HT-29 (cell line): ENCODE measurements around the gene MLLT10. TPM values are rescaled to one million over a fixed set of nuclear protein-coding genes. Genes with fewer than 3 reads are reported as not detected.

Source experiments
- DNase-seq: peaks from one replicate; pipeline ENCODE4 v3.0.0-alpha.2; 2015; ENCODE audit warnings: low spot score
- total RNA-seq: library from RNA; depleted of rRNA; stranded (reverse); fragments of >200 nt; shearing (Covaris generic); gene quantifications from 2 replicates; pipeline ENCODE4 v1.2.3, GENCODE V29; 2014; rRNA removed

The MLLT10 gene
- total RNA-seq: 31.7 and 47.6 TPM in 2 replicates

DNA sequence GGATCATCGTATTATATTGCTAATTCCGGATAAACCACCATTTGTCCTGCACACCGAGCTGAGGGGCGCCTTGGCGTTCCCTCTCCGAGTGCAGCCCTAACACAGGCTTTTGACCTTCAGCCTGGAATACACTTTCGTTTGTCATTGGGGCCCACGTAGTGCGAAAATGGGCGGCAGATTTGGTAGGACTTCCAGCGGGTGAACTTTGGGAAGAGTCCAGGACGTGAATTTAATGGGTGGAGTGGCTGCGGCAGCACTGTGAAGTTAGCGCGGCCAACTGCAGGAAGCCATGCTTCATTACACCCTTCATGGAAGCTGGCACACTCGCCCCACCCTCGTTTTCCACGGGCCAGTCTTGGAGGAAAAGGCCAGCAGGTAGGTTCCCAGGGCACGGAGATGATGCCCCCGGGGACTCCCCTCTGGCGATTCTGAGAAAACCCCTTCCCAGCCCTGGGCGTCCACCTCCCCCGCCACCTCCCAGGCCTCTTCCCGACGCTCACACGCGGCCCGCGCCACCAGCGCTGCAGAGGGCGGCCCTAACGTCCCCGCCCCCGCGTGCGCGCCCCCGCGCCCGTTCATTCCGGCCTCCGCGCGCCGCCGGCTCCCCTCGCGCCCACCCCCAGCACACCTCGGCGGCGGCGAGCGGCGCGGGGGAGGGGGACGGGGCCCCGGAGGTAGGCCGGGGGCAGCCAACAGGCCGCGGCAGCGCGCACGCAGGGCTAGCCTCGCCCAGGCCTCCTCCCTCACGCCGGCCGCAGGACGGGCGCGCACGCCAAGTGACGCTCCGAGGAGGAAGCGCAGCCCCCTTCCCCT, at the start of gene MLLT10:
TSS of gene MLLT10 (plus strand) at position 766 of the 813 bp plus-strand sequence. CDS start 413 bp downstream, outside the sequence.
- DNase-seq: peak; percentile 92

DNA sequence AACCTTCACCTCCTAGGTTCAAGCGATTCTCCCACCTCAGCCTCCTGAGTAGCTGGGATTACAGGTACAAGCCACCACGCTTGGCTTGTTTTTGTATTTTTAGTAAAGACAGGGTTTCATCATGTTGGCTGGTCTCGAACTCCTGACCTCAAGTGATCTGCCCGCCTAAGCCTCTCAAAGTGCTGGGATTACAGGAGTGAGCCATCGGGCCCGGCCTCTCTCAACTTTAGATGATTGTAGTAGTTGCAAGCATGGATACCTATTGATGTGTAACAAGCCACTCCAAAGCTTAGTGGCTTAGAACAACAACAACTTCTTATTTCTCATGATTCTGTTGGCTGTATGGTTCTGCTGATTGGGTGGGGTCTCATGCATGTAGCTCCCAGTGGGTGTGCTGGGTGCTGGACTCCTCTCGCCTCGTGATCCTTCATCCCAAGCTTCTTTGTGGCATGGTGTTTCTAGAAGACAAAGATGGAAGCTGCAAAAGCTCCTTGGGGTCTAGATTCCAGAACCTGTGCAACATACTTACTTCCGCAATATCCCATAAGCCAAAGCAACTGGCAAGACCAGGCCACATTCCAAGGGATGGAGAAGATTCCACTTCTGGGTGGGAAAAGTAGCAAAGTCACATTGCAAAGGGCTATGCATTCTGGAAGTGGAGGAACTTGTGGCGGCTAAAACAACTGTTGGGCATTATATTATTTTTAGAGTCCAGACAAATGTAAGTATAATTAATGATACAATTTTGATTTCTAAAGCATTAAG, 46.4 kb upstream of the MLLT10 start:
- DNase-seq: no peak

DNA sequence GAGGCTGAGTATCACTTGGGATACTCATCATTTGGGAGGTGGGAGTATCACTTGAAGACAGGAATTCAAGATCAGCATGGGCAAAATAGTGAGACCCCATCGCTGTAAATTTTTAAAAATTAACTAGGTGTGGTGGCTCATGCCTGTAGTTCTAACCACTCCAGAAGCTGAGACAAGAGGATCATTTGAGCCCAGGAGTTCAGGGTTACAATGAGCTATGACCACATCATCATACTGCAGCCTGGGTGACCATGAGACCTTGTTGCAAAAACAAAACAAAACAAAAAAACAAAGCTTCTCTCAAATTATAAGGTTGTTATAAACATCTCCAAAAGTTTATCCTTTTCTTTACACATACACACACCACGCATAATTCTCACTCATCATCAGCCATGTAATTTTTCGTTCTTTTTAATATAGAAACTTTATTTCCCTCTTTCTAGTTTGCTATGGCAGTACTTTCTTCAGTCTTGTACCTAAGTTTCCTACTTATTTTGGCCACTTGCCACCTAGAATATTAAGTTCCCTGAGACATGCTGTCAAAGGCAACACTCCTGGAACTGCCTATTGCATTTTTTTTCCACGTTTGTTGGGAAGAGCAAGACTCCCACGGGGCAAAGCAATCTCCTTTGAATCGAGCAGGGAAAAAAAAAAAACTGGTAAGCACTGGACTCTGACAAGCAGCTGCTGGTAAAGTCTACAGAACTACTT, 45.6 kb upstream of the MLLT10 start:
- no peak for DNase-seq

DNA sequence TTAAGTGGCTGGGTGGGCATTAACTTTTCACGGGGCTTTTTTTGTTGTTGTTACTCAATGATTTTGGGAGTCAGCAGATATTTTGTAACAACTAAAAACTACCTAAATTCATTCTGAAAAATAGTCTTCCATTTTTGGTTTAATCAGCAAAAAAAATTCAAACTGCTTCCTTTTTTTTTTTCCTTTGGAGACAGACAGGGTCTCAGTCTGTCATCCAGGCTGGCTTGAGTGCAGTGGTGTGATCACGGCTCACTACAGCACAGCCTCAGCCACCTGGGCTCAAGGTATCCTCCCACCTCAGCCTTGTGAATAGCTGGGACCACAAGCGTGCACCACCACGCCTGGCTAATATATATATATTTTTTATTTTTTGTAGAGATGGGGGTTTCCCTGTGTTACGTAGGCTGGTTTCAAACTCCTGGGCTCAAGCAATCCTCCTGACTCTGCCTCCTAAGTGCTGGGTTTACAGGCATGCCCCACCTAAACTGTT, 45.0 kb upstream of the MLLT10 start:
- no peak for DNase-seq

DNA sequence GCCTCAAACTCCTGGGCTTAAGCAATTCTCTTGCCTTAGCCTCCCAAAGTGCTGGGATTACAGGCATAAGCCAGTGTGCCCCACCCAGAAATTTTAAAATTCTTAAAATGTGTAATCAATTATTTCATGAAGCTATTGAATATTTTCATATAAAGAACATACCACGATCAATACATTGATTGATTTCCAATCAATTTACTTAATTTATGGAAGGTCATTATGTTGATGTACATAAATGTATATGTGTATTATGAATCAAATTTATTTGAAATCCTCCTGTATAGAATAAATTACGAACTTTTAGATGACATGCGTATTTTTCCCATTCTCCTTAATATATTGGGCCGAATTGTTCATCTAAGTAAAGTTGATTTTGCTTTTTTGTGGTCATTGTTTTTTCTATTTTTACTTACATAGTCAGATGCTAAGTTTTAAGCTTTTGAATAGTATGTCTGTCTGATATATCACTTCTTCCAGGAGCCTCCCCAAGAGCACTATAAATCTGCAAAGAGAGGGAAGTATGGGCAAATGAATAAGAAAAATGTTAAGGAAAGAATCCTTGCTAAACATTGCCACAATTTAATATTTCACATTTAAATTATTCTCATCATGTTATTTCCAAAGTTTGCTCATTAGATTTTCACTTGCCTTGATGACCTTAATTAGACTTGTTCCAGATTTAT, 43.9 kb upstream of the MLLT10 start:
- no peak for DNase-seq

DNA sequence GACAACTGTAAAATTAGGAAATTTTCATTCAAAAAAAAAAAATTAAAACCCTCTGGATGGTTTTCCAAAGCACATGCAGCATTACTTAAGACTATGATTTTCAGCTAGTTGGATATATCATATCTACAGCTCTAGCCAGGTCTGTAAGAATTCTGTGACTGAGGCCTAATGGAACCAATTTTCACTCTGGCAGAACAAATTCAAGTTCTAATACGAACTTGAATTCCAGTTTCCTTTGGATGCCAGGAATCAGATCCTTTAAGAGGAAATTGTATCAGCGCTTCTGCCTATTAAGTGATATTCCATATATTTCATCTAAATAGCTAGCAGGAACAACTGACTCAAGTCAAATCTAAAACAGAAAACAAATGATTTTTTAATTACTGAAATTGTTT, 43.3 kb upstream of the MLLT10 start:
- DNase-seq: no peak

DNA sequence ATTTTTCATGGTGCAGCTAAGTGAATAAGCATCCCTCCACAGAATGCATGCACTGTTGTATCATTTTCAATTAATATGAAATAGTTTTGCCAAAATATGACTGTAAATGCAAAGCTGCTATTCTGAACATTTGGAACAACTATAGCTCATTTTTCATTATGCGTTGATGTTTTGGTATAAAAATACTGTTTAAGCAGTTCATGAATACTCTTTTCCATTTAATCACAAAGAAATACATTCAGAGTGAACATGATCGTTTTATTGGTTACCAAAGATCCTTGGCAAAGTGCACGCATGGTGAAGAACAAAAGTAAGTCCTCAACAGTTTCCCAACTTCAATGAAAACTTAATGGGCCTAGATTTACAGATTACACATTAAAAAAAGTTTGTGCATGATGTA, 41.6 kb upstream of the MLLT10 start:
- no peak for DNase-seq

DNA sequence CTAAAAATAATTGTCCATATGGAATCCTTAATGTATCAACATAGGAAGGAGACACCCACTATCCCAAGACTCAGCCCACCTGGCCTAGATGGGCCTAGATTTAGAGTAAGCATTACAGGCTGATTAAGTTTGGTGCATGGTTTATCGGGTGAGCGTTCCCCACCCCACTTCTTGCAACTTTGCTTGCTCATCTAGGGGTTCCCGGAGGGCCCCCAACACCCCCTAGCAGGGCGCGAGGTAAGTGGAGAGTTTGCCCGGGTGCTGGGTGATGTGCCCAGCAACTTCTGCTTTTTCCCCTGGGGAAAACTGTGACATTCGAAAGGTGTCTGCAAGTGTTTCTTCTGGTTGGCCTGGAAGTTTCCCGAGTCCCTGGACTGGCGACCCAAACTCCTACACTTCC, 40.2 kb upstream of the MLLT10 start:
- DNase-seq: no peak

DNA sequence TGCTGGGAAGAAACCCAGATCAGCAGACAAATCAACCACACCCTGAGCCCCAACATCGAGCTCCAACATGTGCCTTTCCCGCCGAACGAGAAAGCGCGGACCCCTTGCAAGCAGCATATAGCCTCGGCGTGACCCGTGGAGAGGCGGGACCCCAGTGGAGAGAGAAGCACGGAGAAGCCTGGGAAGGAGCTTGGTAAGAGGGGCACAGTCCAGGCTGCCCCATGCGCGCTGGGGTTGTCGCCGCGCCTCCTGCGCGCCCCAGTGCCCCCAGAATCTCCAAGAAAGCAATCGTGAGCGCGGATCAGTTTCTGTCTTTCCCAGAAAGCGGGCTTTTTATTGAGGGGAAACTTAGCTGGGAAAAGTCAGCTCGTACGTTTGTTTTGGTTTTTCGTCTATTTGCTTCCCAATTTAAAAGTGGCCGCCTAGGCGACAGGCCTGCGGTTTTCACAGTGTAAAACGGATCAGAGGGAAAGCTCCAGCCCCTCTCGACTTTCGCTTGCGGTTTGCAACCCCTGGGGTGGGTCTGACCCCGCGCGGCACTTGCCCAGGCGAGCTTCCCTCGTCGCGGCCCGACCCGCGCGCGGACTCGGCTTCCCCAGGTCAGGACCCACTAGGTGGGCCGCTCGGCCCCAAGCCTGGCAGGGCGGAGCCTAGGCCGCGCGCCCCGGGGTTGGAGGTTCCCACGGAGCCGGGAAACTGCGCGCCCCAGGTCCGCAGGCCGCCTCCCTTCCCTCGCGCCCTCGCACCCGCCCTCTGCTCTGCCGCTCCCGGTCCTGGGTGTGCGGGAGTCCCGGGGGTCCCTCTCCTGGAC, 39.6 kb upstream of the MLLT10 start:
- no peak for DNase-seq

DNA sequence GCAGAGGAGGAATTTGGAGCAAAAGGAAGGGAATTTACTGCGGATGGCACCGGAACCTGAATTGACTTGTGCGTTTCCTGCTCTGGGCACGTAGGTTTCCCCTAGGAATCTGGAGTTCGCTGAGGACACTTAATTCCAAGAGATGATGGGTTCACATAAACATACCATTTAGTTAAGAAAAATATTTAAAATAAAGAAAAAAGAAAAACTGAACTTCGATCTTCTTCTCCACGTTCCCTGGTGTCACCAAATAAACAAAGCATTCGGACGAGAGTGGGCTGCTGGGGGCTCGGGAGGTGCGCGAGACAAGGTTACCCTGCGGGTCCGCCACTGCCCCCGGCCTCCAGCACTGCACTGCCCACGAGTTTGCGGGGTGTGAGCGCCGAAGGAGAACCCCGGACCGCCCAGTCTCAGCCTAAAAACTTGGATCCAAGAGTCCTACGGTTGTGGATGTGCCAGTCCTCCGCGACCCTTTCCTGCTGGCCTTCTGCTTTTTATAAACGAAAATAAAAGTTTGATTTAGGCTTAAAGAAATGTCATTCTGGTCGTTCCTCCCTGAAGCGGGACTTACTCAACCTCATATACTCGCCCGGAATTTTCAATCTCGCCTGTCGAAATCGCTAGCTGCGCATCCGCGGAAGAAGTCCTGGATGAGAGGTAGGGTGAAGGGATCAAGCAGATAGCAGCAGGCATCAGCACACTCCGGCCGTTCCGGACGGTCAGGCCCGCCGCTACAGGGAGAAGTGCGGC, 38.9 kb upstream of the MLLT10 start:
- DNase-seq: no peak

DNA sequence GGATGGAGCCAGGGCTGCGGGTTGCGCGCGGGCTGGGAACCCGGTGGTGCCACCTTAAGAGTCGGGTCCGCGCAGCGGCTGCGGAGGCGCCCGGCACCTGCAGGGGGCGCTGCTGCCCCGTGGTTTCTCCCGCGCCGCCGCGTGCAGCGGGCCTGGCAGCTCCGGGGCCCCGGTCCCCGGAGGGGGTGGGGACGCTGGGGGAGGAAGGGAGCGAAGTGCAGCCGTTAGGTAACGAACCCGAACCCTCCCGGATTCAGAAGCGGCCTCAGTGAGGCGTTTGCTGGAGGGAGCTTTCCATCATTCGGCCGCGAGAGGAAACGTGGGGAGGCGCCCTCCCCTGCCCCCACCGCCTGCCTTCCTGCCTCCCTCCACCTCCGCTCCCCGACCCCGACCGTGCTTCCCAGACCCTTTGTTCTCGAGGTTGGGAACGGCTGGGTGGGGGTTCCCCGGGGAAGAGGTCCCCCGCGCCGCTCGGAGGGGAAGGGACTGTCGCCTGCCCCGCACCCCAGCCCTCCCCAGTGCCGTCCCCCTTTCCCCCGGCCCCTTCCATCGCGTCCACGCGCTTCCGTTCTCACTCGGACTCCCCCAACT, 38.2 kb upstream of the MLLT10 start:
- DNase-seq: peak; percentile 90

DNA sequence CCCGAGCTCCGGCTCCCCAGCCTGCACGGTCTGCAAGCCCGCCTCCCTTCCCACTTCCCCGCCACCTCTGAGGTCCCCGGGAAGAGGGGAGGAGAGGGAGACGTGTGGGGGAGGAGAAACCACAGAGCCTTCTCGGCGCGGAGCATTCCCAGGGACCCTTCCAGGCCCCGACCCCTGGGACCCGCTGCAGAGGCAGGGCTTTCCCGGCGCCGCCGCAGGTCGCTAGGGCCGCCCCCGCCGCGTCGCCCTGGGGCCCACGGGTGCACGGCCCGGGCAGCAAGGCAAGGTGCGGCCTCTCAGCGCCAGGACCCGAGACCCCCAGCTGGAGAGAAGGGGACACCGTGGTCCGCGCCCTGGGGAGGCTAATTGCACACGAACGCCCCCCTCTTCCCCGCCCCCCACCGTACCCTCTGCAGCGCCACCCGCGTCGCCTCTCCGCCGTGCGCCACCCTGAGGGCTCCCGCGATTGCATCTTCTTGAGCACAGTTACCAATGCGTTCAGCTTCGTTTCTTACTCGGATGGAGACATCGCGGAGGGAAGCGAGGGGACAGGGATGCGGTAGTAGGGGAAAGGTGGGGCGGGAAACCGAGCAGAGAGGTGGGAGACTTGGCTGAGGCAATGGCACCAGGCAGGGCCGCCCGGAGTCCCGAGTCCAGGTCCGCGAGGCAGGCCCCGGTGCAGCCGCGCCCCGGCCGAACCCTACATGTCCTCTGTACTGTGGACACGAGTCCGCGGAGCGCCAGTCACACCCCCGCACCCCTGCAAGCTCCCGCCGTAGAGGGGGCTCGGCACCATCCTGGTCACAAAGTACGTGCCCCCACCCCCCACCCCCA, 37.5 kb upstream of the MLLT10 start:
- DNase-seq: peak; percentile 47

DNA sequence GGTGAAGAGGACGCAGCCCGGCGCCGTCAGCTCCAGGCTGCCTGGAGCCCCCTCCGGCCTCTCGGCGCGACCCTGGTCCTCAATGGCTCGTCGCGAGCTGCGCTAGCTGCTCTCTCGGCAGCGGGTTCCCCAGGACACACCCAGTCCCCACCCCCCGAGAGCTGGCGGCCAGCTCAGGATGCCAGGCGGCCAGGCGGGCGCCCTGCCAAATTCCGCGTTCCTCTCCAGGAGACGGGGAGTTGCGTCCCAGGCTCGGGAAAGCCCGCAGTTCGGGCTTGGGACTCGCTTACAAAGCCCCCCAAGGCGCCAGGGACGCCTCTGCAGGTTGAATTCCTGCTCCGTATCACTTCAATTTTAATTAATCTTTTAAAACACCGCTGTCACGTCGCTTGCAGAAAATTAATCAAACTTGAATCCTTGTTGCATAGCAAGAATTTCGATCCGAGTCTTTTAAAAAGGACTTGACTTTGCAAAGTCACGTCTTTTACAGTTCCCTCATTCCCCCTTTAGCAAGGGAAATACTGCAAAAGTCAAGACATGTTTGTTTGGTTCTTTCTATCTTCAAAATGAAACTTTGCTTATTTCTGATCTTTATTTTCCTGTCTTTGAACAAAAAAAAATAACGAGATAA, 36.7 kb upstream of the MLLT10 start:
- peak; percentile 90 for DNase-seq

DNA sequence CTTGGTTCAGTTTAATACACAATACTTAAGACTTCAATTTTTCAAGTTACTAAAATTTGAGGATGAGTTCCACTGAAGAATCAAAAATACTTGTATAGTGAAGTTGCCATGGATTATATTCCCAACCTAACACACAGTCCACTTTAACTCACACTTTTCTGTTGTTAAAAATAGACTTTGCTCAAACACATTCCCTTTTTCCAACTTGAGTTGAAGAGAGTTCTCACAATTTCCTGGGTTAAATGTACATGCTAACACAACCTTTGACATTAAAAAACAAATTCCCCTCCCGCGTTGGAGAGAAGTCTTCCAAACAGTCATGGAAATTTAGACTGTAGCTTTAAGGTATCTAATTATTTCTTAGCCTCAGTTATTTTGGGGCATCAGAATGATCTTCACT, 35.7 kb upstream of the MLLT10 start:
- DNase-seq: no peak

DNA sequence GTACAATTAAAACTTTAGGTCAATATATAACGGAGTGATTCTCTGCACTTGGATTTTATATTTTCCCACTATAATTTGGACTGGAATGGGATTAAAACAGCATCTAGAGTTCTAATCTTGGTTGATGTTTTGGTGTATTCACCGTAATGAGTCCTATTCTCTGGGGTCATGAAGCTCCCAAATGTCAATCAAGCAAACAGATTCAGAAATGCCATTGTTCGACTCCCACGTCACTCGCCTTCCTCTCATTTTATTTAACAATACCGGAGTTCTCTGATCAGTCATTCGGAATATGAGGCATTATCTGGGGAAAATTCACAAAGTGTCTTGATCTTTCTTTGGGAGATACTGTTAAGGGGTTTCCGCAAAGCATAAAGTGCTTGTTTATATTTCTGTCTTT, 35.0 kb upstream of the MLLT10 start:
- DNase-seq: no peak

DNA sequence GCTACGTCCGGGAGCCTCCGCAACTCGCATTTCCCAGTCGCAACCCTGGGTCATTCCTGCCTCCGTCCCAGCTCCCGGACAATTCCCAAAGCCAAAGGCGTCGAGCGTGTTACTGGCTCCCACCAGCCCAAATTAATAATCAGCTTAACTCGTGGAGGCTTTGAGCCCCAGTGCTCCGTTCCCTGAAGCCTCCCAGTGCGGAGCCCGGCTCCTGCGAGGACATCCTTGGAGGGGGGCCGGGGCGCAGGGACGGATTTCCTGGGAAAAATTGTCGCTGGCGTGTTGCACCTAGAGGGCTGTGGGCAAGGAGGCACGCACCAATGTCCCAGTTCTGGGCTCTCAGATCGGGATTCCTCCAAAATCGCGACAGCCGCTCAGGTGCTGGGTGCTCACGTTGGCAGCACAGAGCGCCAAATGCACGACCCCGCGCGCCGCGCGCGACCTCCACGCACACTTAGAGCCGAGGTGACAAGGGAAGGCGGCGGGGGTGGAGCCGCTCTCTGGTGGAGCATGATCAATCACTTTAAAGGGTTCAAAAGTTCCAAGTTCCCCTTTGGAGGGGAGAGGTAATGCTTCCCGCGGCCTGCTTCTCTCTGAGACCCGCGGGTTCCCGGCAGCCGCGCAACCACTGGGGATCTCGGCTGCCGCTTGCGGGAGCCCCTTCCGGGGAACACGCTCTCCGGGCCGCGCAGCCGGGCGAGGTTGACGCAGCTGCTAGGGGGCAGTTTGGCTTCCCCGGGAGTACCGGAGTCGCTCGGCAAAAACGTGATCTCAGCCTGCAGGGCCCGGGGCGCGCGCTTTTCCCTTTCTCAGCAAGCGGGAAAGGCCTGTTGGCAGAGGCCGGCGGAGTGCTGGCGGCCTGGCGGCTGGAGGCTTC, 34.1 kb upstream of the MLLT10 start:
- DNase-seq: no peak

DNA sequence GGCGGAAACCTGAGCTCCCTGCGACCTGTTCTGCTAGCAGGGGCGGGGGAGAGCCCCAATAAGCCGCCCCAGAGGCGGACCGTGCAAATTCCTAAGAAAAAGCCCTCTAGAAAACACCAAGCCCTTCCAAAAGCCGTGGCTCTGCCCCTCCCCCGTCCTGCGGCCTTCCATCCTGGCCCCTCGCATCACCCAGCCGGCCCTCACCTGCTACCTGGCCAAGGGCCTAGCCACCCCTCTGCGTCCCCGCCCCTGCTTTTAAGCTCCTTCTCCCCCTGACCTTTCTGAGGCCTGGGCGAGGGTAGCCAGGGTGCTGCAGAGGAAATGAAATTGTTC, 33.5 kb upstream of the MLLT10 start:
- DNase-seq: no peak
